GOT3 (cell line): ENCODE results near the gene CCDC83.
A peak's percentile ranks its signal among the peaks of the same experiment; 100 is the strongest.

ENCODE experiments used
- DNase-seq: peaks from one replicate; lab custom pipeline; 2025; ENCODE audit warnings: mixed read lengths; lab: John Stamatoyannopoulos, UW

Gene CCDC83

DNA sequence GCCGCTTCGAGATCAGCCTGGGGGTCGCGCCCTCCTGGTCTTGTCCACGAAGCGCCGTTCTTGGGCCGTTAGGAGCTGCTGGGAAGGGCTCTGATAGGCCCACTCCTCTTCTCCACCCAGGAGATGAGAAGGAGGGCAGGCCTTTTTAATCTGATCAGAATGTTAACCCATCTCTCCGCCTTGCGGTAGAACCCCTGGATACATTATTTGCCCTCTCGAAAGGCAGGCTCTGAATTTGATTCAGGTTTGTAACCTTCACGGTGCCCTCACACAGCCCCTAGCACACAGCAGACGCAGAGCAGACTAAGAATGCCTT is at the start of gene CCDC83:
CCDC83 (plus strand) TSS at position 43 of the 316 bp plus-strand sequence. CDS start 9,741 bp downstream, outside the sequence.
- no peak for DNase-seq

DNA sequence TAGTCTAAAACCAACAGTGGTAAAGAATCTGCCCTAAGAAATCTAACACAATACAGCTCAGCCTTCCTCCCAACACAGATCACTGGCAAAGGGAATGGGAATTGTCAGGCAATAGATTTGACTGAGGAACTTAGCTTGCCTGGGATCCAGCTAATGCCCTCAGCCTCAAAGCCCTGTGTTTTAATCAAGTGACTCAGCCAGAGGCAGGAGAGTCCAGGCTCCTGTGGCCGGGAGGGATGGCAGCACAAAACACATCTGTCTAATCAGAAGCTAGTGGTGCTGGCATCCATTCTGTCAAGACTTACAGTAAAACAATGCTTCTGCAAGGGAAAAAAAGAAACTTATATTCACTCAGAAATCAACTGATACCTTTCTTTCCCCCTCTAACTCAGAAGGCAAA is 49.8 kb upstream of the CCDC83 start:
- DNase-seq = peak; percentile 7

DNA sequence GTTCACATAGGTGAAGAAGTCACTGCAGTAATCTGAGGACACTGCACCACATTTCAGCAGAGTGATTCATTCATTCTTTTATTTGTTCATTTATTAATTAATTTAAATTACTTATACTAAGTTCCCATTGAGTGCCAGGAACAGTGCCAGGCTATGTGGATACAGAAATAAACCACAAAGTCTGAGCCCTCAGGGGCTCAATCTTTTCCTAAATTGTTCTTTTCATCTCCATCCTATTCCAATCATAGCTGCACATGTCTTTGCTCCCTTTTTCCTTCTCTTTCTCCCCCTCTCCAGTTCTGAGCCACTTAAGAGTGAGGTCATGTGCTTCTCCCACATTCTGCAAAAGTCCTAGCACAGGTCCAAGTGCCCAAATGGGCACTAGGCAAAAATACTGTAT is 49.2 kb upstream of the CCDC83 start:
- no peak for DNase-seq

DNA sequence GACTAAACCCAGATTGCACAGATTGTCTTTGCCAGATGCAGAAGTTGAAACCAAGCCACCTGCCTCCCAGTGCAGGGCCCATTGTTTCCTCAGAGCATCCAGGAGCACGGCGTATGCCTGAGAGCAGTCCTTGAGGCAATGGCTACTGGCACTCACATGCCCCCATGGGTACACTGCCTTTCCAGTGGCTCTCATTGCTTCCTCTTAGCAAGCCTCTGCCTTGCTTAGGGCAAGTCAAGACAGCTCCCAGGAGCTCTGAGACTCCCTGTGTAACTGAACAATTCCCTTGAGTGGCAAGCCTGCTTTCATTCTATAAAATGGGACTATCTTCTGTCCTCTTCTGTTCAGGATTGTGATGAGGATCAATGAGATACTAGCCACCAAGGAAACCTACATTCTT is 48.3 kb upstream of the CCDC83 start:
- no peak for DNase-seq

DNA sequence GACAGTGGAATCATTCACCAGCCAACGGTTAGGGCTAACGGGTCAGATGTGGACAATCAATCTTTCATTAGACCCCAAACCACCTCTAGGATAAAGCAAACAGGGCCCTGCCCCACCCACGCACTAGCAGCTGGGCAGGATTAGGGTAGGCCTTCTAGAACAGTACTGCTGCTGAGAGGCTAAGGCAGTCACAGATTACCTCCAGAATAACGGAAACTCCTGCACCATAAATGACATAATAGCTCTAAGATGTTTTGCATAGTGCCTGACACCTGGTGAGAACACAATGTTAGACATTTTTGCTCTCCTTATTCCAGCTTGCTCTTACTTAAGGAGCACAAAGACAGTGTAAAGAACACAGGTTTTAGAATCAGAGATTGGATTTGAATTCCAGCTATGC is 46.0 kb upstream of the CCDC83 start:
- DNase-seq = no peak

DNA sequence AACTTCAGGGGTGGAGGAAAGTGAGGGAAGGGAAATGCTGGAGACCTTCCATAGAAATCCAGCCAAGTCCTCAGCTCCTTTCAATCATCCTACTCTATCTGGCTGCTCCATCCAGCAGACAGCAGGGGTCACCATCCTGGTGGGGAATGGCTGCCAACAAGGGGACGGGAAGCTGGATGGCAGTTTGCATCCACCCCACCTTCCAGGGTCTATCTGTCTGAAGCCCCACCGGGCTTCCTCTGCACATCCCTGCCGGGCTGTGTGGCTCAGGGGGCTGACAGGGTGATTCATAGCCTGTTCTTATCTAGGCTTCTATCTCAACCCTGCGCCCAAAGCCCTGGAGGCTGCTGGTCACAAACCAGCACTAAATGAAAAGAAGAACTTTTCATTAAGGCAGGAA is 45.3 kb upstream of the CCDC83 start:
- no peak for DNase-seq

DNA sequence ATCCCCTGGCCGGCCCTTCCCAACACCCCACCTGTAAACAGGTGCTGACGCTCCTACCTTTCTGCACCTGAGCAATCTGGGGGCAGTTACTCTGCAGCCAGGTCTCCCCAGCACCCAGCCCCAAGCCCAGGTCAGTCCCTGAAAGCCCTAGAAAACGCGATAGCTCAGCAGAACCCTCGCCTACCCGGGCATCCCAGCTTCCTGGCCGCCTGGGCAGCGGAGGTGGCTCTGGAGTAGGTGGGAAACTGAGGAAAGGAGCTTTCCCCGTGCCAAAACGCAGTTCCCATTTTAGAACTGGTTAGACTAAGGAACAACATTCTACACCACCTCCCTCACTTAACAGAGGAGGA is 44.7 kb upstream of the CCDC83 start:
- DNase-seq = no peak

DNA sequence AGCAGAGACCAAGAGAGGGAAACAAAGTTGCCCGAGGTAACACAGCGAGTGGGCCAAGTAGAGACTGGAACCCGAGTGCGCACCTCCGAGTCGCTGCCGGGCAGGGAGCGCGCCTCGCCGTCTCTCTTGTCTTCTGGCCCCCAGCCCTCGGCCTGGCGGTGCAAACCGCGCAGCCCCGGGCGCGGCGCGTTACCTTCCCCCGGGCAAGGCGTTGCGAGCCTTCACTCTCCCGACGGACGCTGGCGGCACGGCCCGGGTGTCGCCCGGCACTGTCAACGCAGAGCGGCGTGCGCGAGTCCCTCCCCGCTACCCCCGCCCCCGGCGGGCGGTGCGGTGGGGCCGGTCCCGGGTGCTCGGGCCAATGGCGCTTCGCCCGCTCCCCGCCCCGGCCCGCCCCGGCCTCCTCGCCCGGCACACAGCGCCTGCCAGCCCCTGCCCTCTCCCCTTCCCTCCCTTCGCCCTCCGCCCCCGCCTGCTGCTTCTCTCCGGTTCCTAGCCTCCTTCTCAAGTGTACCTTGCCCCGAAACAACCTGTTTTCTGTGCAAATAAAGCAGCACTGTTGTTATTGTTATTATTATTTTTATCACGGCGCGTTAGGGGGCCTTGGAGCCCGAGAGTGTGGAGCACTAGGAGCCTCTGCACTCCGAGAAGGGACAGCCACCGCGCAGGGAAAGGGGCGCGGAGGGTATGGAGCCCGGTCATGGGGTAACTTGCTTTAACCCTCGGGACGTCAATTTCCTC is 44.1 kb upstream of the CCDC83 start, which contains the start of gene SYTL2:
SYTL2 (minus strand) TSS at position 271 of the 741 bp plus-strand sequence. CDS start 53,416 bp downstream, outside the sequence.
- peak; percentile 2 for DNase-seq

DNA sequence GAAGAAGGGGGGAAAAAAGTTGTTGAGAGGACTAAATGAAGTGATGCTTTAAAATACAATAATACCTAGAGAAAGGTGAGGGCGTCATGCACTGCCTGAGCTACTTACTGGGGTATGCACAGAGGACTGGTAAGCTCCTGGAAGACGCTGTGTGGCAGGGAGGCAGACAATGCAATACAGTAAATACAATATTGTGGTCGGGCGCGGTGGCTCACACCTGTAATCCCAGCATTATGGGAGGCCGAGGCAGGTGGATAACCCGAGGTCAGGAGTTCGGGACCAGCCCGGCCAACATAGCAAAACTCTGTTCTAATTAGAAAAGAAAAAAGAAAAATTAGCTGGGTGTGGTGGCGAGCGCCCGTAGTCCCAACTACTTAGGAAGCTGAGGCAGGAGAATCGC is 43.6 kb upstream of the CCDC83 start:
- DNase-seq = no peak

DNA sequence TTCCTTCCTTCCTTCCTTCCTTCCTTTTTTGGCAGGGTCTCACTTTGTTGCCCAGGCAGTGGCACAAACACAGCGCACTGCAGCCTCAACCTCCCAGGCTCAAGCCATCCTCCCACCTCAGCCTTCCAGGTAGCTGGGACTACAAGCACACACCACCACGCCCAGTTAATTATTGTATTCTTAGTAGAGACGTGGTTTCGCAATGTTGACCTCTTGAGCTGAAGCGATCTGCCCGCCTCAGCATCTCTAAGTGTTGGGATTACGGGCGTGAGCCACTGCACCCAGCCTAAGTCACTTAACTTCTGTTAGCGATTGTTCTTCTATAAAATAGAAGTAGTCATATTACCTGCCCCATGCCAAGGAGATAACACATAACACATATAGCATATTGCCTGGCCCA is 41.5 kb upstream of the CCDC83 start:
- DNase-seq = no peak

DNA sequence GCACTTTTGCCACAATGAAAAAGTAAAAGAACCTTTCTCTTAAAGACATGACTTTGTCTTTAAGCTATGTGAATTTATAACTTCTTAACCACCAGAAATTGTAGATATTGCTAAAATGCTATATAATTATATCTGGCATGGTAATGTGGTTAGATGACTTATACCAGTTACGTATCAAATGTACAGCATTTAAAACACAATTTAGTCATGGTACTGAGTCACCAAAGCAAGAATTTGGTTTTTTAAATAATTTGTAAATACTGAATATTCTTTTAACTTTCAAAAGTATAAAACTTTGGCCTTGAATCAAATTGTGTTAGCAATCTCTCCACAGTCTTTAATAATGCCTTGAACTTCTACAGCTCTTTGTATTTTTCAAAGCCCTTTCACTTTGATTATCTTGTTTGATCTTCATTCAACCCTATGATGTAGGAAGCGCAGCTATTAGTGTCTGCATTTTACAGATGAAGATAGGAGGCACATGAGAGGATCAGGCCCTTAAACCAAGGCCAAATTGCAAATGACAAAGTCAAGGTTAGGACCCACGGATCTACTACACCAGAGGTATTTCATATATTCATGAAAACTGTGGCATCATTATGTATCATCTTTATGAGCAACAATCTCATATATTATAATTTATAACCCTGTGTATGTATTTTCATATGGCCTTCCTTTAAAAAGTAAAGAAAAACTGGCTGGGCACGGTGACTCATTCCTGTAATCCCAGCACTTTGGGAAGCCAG is 39.8 kb upstream of the CCDC83 start:
- no peak for DNase-seq

DNA sequence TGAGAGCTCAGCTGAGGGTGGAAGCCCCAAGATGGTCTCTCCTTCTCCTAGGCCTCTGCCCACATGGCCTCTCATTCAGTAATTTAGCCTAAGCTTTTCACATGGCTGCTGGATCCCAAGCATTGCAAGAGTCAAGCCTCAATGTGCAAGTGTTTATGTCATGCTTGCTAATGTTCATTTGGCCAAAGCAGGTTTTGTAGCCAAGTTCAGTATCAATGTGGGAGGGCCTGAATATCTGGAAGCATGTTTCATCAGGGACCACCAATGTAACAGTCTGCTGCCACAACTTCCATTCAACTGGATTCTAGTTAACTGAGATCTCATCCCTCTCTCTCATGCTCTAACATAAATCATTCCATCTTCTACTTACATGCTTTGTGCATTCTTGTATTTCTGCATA is 35.7 kb upstream of the CCDC83 start:
- DNase-seq = no peak

DNA sequence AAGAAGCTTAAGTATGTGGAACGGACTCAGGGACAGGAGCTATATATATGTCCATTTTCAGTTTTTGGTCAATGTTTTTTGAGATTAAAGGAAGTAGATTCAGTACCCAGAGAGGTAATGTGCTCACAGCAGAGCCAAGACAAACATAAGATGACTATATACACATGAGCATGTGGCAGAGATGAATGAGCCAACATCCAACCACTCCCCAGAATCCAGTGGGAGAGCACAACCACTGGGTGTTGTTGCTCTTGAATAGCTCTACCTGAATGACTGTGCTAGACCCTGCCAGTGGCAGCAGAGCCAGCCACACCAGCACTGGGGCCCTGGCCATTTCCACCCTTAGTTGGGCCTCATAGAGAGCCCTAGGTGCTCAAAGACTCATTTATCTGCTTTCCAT is 33.5 kb upstream of the CCDC83 start:
- DNase-seq = no peak

DNA sequence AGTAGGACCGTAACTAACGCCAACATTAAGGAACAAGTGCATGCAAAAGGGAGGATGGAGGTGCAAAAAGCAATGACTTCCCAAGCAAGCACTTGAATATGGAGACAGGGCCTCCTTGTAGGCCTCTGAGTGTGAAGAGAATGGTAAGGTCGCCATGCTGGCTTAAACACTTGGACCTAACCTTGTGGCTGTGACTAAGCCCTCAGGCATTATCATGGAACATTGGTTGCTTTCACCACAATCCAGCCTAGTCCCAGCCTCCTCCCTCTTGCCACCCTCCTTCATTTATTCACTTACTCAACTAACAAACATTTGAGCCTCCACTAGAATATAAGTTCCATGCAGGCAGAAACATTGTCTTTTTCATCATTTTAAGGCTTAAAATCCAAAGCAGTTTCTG is 32.4 kb upstream of the CCDC83 start:
- DNase-seq = no peak

DNA sequence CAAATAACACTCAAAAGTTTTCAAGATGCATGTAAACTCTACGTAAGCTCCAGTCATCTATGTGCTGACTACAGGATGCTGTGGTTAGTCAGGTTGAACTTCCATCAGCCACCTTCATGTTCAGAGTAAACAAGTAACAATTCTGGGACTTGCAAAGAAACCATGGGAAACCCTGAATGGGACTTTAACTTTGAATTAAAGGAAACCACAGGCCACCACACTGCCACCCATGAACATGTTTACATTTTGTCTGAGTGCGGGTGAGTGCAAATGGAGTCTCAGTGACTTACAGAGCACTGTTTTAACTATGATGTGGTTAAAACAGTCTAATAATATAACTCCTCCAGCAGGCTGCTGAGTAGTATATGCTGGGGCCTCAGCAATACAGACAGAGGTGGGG is 31.4 kb upstream of the CCDC83 start:
- DNase-seq = no peak

DNA sequence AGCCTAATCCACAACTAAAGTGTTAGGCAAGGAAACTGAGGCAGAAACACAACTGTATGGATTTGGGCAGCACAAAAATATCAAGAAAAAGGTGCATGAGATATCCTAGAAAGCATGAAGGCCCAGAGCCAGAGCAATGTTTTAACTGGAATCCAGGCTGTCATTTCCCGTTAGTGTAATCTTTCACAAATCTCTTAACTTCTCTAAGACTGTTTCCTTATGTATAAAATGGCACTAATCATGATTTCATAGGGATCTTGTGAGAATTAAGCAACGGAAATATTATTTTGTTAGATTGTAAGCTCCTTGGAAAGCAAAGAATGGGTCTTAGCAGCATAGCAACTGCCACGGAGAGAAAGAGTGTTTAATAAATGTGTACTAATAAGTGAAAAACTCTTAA is 29.6 kb upstream of the CCDC83 start:
- no peak for DNase-seq

DNA sequence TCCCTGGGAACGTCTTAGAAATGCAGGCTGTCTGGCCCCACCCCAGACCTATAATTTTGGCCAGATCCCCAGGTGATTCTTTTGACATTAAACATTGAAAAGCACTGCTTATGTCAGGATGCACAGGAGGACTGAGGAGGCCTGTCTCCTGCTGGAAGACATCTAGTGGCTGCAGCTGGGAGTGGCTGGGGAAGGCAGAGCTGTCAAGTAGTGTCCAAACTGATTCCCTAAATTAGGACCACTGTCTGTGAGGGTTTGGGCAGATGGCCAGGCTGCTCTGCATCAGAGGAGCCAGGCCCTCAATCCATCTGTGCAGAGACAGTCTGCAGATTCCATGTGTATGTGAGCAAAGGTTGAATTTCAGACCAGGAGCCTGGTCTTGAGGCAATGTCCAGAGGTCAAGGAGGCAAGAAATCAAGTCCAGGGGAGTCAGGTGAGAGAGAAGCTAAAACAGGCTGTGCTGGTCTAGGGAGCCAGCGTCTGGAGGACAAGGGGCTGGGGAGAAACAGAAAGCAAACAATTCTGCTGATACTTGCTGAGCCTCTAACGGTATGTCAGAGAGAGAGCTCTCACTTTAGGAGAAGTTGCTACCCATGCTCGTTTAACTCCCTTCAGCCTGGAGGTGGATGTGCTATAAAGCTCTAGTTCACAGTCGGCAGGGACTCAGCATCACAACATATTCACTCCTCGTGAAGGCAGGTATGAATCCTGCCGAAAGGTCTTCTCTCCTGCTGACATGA is 28.9 kb upstream of the CCDC83 start:
- DNase-seq = no peak

DNA sequence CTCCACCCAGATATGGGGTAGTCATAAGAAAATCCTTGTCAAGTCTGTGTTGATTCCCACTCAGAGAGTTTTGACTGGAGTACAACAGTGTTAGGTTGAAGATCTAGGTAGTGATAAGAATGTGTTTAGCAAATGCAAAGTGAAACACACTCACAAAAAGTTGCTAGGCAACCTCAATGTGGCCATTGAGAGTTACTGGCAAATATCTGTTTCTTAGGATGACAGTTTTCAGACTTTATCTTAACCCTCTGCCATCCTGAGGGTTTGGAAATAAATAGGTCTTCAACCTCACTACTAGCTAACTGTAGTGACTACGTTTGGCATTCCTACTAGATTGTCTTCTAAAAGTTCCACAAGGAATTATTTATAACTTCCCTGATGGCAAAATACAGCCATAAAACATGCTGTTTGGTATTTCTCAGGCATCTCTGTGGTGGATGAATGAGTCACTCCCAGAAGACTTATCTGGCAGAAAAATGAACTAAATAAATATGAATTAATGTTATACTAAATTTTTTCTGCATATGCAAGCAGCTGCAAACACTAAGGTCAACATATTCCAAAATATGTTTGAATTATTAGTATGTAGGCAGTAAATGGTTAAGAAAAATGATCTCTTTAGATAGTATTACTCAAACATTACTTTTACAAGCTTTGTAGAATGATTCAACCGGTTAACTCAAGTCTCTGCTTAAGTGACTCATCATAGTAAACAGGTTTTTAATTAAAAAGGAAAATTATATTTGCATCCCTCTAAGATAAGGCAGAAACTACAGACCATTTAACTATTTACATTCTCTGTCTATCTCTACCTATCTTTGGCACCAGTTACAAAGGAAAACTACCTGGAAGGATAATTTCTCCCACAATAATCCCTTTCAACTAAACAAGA is 27.2 kb upstream of the CCDC83 start:
- DNase-seq = no peak

DNA sequence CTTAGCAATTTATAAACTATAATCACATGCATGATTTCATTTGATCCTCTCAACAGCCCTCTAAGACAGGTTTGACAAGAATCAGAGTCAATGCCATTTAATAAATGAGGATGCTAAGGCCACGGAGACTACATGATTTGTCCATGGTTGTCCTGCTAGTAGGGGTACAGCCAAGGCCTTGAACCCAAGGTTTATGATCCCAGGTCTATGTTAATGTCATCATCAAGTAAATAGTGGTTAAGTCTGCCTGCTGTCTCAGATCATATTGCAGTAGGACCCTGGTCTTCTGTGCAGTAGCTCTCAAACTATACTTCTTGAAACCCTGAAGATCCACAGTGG is 26.6 kb upstream of the CCDC83 start:
- no peak for DNase-seq

DNA sequence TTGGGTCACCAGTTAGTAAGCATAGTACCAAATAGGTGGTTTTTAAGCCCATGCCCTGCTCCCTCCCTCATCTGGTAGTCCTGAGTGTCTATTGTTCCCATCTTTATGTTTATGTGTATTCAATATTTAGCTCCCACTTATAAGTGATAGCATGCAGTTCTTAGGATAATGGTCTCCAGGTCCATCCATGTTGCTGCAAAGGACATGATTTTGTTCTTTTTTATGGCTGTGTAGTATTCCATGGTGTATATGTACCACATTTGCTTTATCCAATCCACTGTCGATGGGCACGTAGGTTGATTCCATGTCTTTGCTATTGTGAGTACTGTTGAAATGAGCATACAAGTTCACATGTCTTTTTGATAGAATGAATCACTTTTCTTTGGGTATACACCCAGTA is 26.0 kb upstream of the CCDC83 start:
- no peak for DNase-seq

DNA sequence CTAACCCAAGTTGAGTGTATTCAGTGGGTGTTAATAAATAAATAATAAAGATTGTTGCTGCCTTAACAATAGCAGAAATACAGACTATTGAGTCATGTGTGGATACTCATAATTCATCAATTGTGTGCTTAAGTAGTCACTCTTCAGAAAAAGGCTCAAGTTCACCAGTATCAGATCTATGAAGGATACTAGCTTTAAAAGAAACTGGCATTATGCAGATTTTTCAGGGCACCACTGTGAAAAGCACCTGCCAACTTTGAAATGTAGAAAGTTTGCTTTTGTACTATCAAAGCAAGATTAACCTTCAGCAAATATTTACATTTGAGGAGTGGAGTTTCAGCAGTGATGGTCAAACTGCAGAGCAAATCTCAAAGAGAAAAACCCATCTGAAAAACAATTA is 24.1 kb upstream of the CCDC83 start:
- no peak for DNase-seq

DNA sequence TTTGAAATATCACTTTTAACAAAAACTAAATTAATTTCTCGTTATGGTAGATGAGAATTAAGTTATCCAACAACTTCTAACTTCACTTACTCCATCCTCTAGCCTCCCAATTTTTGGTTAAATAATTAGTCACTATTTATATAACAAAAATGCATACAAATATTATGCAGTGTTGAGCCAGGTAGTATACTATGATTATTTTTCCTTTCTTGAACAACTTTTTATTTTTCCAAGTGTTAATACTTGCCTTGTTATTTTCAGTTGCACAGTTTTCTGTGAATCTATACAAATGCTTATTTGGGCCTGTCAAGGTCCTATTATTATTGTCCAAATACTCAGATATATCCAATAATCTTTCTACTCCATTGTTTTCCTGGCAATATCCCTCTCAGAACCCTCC is 19.9 kb upstream of the CCDC83 start:
- no peak for DNase-seq
